ACHN (cell line): ENCODE measurements around the gene NTF4.
A peak's percentile ranks its signal among the peaks of the same experiment; 100 is the strongest.
"Not testable (repeated sequence)": the region's sequence is repeated elsewhere in the genome, so short reads cannot be mapped to it uniquely, and the experiment has no call there.

Experiments
- DNase-seq: peaks from one replicate; pipeline ENCODE4 v3.0.0-alpha.2; 2015
- in situ Hi-C: cut with HindIII; loops from 2 replicates; pipeline ENCODE4 v1.10.0; 2017; ENCODE audit warnings: low sequenced_read_pairs, low pct_ligation_motif_present, low pct_unique_long_range_greater_than_20kb

Gene NTF4

GRCh38 chr19:49036815-49037214 lies 27.8 kb downstream of the NTF4 start, which contains the start of gene CGB1:
CGB1 (minus strand) TSS chr19:49036895; CDS start chr19:49036711, 184 bp downstream.
- peak; percentile 19 for DNase-seq
- in situ Hi-C loops: not testable (repeated sequence)

GRCh38 chr19:49031642-49032301 lies 32.8 kb downstream of the NTF4 start, which contains the start of gene CGB2:
CGB2 (plus strand) TSS chr19:49031890; CDS start chr19:49032096, 206 bp downstream.
- DNase-seq, in situ Hi-C loops: not testable (repeated sequence)

- DNase-seq, in situ Hi-C loops: not testable (repeated sequence)
Observed at GRCh38 chr19:49030323-49030722, 34.3 kb downstream of the NTF4 start.

- in situ Hi-C loops: not testable (repeated sequence)
- peak; percentile 14 for DNase-seq
Observed at GRCh38 chr19:49029749-49030148, 34.9 kb downstream of the NTF4 start.

- in situ Hi-C loops, DNase-seq: not testable (repeated sequence)
Observed at GRCh38 chr19:49028686-49029085, 35.9 kb downstream of the NTF4 start.

GRCh38 chr19:49025599-49025998 lies 39.0 kb downstream of the NTF4 start:
- in situ Hi-C loops, DNase-seq: not testable (repeated sequence)

GRCh38 chr19:49025088-49025487 lies 39.5 kb downstream of the NTF4 start:
- not testable (repeated sequence) for DNase-seq

GRCh38 chr19:49024233-49024632 lies 40.4 kb downstream of the NTF4 start, which contains the start of gene CGB3:
CGB3 (minus strand) TSS chr19:49024333; CDS start chr19:49023971, 362 bp downstream.
- in situ Hi-C loops, DNase-seq: not testable (repeated sequence)

More at GRCh38 chr19:49025088-49025487, 39.5 kb downstream of the NTF4 start:
- in situ Hi-C loops: not testable (repeated sequence)

GRCh38 chr19:49022116-49022515 lies 42.5 kb downstream of the NTF4 start:
- in situ Hi-C loops: no loop called here
- DNase-seq: no peak

- peak; percentile 18 for DNase-seq
- in situ Hi-C loops: no loop called here
Observed at GRCh38 chr19:49020931-49021895, 43.4 kb downstream of the NTF4 start.

- in situ Hi-C loops: no loop called here
- no peak for DNase-seq
Observed at GRCh38 chr19:49020342-49020741, 44.3 kb downstream of the NTF4 start.

- in situ Hi-C loops: no loop called here
- peak; percentile 77 for DNase-seq
Observed at GRCh38 chr19:49019242-49019932, 45.2 kb downstream of the NTF4 start.

GRCh38 chr19:49018388-49019241 lies 46.0 kb downstream of the NTF4 start:
- in situ Hi-C loops: not testable (repeated sequence)
- peak; percentile 16 for DNase-seq

- DNase-seq: peak; percentile 63
- in situ Hi-C loops: no loop called here
Observed at GRCh38 chr19:49017666-49018351, 46.8 kb downstream of the NTF4 start.

- in situ Hi-C loops: no loop called here
Observed at GRCh38 chr19:49017041-49017665, 47.5 kb downstream of the NTF4 start, which contains the start of gene LHB. LHB (minus strand) TSS chr19:49017091; CDS start chr19:49017081, 10 bp downstream.

GRCh38 chr19:49016067-49016839 lies 48.4 kb downstream of the NTF4 start:
- in situ Hi-C loops: no loop called here
- no peak for DNase-seq

More at GRCh38 chr19:49017041-49017665, 47.5 kb downstream of the NTF4 start, which contains the start of gene LHB:
- no peak for DNase-seq
